HFFc6 (cell line): ENCODE data around the gene AURKB. TPM values are rescaled to one million over a fixed set of nuclear protein-coding genes. Genes with fewer than 3 reads are reported as not detected.

Experiments
- DNase-seq: peaks from one replicate; pipeline ENCODE4 v3.0.0-alpha.2; 2018
- H3K27ac Mint-ChIP-seq: 2 replicates; pipeline ENCODE4 v1.8.0; 2020; ENCODE audit warnings: mild to moderate bottlenecking, mixed read lengths
- H3K27me3 Mint-ChIP-seq: 2 replicates; pipeline ENCODE4 v1.8.0; 2021; ENCODE audit warnings: mild to moderate bottlenecking, moderate library complexity, mixed read lengths; ENCODE audit not compliant: insufficient read depth
- H3K36me3 Mint-ChIP-seq: 2 replicates; pipeline ENCODE4 v1.8.0; 2021; ENCODE audit warnings: low read depth, mixed read lengths
- H3K4me1 Mint-ChIP-seq: 2 replicates; pipeline ENCODE4 v1.8.0; 2020; ENCODE audit warnings: low read depth, mixed read lengths
- H3K4me3 Mint-ChIP-seq: 2 replicates; pipeline ENCODE4 v1.8.0; 2020; ENCODE audit warnings: mild to moderate bottlenecking, moderate library complexity, mixed read lengths
- H3K9me3 Mint-ChIP-seq: 2 replicates; pipeline ENCODE4 v1.8.0; 2020; ENCODE audit warnings: mild to moderate bottlenecking, mixed read lengths
- long read RNA-seq: library from polyadenylated mRNA; unstranded; transcript quantifications from one replicate; pipeline ENCODE4 v2.0.0, GENCODE V29; 2019
- total RNA-seq, 6 experiments: library from RNA; stranded (reverse); fragmentation: NEBNext Ultra II Directional; extraction: Animal tissue kit (Norgen Biotek cat#: 25700); gene quantifications; 2 replicates in 1 of 6; 3 replicates in 5 of 6; pipeline ENCODE4 v1.2.3, GENCODE V29; 2021
- TF ChIP-seq, protein P1 (sequence below): fragments of 200-600 bp; sonication (generic); IDR thresholded peaks from 2 replicates; pipeline ENCODE4 v1.5.0; 2021; ENCODE audit warnings: antibody characterized with exemption, mild to moderate bottlenecking

AURKB gene
- total RNA-seq, result 10 to 100 TPM; 24.5 to 43.4 (median 39.5) TPM
- long read RNA-seq, transcript AURKB-214 (9 exons, 1,227 nt), result major isoform, 15 of 29 reads
- long read RNA-seq, transcript AURKB-202 (8 exons, 1,167 nt), result minor isoform, 8 of 29 reads
- long read RNA-seq, partial matches to known transcripts, result 2 of 29 reads
- long read RNA-seq, other reads (novel, unspliced or antisense), result 4 of 29 reads

GRCh38 chr17:8209907-8210760 lies at the start of gene AURKB:
Gene AURKB (minus strand): TSS chr17:8210575. CDS start chr17:8210224, 351 bp downstream.
- peaks cover 6% of the 10 kb centered on the region for H3K27me3 Mint-ChIP-seq
- peaks cover 10% of the 10 kb centered on the region; the same call in 1 of the 2 replicates for H3K36me3 Mint-ChIP-seq
- H3K4me1 Mint-ChIP-seq, result peaks cover 25% of the 10 kb centered on the region
- peak; percentile 97 for DNase-seq
- H3K27ac Mint-ChIP-seq, result peak within 1 kb of the TSS; percentile 98
- peak within 1 kb of the TSS; percentile 98 for H3K4me3 Mint-ChIP-seq
- no peaks in the 10 kb centered on the region for H3K9me3 Mint-ChIP-seq
- TF ChIP-seq, protein P1, sequence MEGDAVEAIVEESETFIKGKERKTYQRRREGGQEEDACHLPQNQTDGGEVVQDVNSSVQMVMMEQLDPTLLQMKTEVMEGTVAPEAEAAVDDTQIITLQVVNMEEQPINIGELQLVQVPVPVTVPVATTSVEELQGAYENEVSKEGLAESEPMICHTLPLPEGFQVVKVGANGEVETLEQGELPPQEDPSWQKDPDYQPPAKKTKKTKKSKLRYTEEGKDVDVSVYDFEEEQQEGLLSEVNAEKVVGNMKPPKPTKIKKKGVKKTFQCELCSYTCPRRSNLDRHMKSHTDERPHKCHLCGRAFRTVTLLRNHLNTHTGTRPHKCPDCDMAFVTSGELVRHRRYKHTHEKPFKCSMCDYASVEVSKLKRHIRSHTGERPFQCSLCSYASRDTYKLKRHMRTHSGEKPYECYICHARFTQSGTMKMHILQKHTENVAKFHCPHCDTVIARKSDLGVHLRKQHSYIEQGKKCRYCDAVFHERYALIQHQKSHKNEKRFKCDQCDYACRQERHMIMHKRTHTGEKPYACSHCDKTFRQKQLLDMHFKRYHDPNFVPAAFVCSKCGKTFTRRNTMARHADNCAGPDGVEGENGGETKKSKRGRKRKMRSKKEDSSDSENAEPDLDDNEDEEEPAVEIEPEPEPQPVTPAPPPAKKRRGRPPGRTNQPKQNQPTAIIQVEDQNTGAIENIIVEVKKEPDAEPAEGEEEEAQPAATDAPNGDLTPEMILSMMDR, result no peak

DNA sequence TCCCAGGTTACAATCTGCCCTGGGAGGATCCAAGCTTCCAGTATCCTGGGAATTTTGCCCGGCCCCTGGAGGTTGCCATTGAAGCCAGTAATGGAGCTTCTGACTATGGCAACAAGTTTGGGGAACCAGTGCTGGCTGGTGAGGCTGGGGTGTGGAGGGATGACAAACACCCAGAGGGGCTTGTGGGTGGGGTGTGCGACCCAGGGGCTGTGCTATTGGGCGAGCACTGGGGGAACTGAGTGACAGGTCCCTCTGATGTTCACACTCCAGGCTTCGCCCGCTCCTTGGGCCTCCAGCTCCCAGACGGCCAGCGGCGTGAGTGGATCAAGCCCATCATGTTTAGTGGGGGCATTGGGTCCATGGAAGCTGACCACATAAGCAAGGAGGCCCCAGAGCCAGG lies 47.4 kb upstream of the AURKB start:
- Mint-ChIP-seq H3K36me3 (peaks cover 13% of the 10 kb centered on the region; the same call in 1 of the 2 replicates), H3K4me3 (no peak overlapping the region), H3K27me3 (no peaks in the 10 kb centered on the region), H3K27ac (no peak overlapping the region), H3K4me1 (no peaks in the 10 kb centered on the region), H3K9me3 (no peaks in the 10 kb centered on the region)
- TF ChIP-seq, protein P1, result no peak
- DNase-seq, result no peak

DNA sequence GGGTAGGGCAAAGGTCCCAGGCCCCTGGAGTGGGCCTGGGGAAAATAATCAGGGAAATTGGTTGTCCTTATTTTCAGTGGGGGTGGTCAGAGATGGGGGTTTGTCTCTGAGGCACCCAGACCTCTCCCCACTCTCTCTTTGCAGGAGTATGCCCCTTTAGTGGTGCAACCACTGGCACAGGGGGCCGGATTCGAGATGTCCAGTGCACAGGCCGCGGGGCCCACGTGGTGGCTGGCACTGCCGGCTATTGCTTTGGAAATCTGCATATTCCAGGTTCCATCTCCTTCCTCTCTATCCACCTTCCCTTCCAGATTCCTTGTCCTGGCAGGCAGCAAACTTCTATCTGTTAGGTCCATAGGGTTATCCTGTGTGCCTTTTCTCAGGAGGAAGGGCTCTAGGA lies 46.3 kb upstream of the AURKB start:
- H3K27me3 Mint-ChIP-seq, result no peaks in the 10 kb centered on the region
- TF ChIP-seq, protein P1, result no peak
- H3K4me3 Mint-ChIP-seq, result no peak overlapping the region
- H3K27ac Mint-ChIP-seq, result no peak overlapping the region
- peaks cover 13% of the 10 kb centered on the region; the same call in 1 of the 2 replicates for H3K36me3 Mint-ChIP-seq
- DNase-seq, result no peak
- H3K4me1 Mint-ChIP-seq, result no peaks in the 10 kb centered on the region
- H3K9me3 Mint-ChIP-seq, result no peaks in the 10 kb centered on the region

GRCh38 chr17:8256291-8256690 lies 45.9 kb upstream of the AURKB start:
- H3K27ac Mint-ChIP-seq, result no peak overlapping the region
- no peaks in the 10 kb centered on the region for H3K27me3 Mint-ChIP-seq
- no peaks in the 10 kb centered on the region for H3K4me1 Mint-ChIP-seq
- DNase-seq, result no peak
- TF ChIP-seq, protein P1, result no peak
- H3K36me3 Mint-ChIP-seq, result peaks cover 13% of the 10 kb centered on the region; the same call in 1 of the 2 replicates
- H3K4me3 Mint-ChIP-seq, result no peak overlapping the region
- H3K9me3 Mint-ChIP-seq, result no peaks in the 10 kb centered on the region

GRCh38 chr17:8255499-8255898 lies 45.1 kb upstream of the AURKB start:
- TF ChIP-seq, protein P1, result peak; percentile 29; the same call in 1 of the 2 replicates
- Mint-ChIP-seq H3K4me1 (peaks cover 4% of the 10 kb centered on the region), H3K4me3 (no peak overlapping the region), H3K27ac (no peak overlapping the region), H3K9me3 (no peaks in the 10 kb centered on the region), H3K36me3 (peaks cover 7% of the 10 kb centered on the region; the same call in 1 of the 2 replicates), H3K27me3 (no peaks in the 10 kb centered on the region)
- DNase-seq, result no peak
